HUES6 (cell line): ENCODE data around the gene GRIN1.

ENCODE experiments used
- H3K27ac ChIP-seq: 2 replicates; pipeline ENCODE4 v1.7.0; 2013; ENCODE audit warnings: low read depth, mild to moderate bottlenecking, low read length, inconsistent platforms
- H3K27me3 ChIP-seq: 2 replicates; pipeline ENCODE4 v1.6.1; 2013; ENCODE audit warnings: low read length; ENCODE audit not compliant: control insufficient read depth, insufficient read depth
- H3K36me3 ChIP-seq: 2 replicates; pipeline ENCODE4 v1.6.1; 2013; ENCODE audit warnings: low read length; ENCODE audit not compliant: control insufficient read depth, insufficient read depth
- H3K4me1 ChIP-seq: 2 replicates; pipeline ENCODE4 v1.6.1; 2013; ENCODE audit warnings: low read length; ENCODE audit not compliant: control insufficient read depth, insufficient read depth
- H3K4me3 ChIP-seq: 2 replicates; pipeline ENCODE4 v1.5.1; 2013; ENCODE audit warnings: low read depth, low read length
- H3K9ac ChIP-seq: one replicate; pipeline ENCODE4 v1.6.1; 2013; ENCODE audit warnings: mild to moderate bottlenecking, low read length
- H3K9me3 ChIP-seq: 2 replicates; pipeline ENCODE4 v1.6.1; 2013; ENCODE audit warnings: low read depth, low read length; ENCODE audit not compliant: control insufficient read depth, insufficient read depth

GRIN1 gene

DNA sequence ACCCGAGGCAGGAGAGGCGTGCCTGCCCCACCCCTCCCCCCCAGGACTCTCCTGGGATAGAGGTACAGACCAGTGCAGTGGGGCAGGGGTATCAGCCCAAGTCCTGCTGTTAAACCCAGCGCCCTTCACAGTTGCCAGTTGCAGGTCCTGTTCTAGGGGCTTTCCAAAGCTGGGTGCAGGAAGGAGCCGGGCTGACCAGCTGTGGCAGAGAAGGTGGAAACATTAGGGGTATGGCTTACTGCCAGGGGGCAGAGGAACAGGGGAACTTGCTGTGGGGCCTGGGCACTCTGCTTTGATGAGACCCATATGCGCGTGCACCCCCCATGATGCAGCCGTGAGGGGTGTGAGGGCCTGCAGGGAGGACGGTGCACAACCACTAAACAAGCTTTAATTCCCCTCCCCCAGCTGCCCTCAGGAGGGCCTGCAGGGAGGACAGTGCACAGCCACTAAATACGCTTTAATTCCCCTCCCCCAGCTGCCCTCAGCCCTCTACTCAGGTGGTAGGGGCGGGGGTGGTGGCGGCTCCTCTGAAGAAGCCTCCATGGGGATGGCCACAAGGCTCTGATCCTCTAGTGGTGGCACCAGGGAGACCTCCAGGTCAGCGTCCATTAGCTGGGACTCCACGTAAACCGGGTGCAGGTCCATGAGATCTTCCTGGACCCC, 31.7 kb downstream of the GRIN1 start:
- Histone ChIP-seq H3K36me3 (no peaks in the 10 kb centered on the region), H3K4me3 (no peak overlapping the region), H3K9ac (no peak overlapping the region), H3K4me1 (peaks cover 11% of the 10 kb centered on the region), H3K9me3 (no peaks in the 10 kb centered on the region), H3K27me3 (peaks cover 98% of the 10 kb centered on the region), H3K27ac (no peak overlapping the region)

DNA sequence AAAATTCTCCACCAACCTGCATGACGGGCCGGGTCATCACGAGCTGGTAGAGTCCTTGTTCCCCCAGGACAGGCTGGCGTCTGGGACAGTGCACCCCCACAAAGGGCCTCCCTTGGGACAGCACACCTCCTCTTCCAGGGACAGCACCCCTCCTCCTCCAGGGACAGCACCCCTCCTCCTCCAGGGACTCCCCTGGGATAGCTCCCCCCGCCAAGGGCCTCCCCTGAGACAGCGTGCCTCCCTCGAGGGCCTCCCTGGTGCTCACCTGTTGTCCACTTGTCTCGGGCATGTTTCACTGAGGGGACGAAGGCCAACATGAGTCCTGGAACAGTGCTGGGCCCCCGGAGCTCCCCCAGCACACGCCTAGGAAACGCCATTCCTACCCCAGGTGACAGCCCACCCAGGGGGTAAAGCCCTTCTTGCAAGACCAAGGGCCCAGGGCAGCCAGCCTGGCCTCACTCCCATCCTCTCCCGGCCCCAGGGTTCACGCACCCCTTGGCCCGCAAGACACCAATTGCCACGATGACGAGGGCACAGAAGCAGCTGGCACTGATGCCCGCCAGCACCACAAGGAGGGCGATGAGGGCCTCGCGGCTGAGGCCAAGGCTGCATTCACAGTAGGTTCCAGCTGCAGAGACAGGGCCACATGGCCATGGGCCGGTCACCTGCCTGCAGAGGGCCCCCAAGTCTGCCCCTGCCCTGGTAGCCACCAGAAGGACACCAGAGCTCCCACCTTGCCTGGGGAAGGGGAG, 32.4 kb downstream of the GRIN1 start:
- no peaks in the 10 kb centered on the region for H3K36me3 ChIP-seq
- H3K9me3 ChIP-seq, result no peaks in the 10 kb centered on the region
- H3K4me3 ChIP-seq, result no peak overlapping the region
- no peak overlapping the region for H3K9ac ChIP-seq
- H3K4me1 ChIP-seq, result peaks cover 11% of the 10 kb centered on the region
- no peak overlapping the region for H3K27ac ChIP-seq
- peaks cover 98% of the 10 kb centered on the region for H3K27me3 ChIP-seq

DNA sequence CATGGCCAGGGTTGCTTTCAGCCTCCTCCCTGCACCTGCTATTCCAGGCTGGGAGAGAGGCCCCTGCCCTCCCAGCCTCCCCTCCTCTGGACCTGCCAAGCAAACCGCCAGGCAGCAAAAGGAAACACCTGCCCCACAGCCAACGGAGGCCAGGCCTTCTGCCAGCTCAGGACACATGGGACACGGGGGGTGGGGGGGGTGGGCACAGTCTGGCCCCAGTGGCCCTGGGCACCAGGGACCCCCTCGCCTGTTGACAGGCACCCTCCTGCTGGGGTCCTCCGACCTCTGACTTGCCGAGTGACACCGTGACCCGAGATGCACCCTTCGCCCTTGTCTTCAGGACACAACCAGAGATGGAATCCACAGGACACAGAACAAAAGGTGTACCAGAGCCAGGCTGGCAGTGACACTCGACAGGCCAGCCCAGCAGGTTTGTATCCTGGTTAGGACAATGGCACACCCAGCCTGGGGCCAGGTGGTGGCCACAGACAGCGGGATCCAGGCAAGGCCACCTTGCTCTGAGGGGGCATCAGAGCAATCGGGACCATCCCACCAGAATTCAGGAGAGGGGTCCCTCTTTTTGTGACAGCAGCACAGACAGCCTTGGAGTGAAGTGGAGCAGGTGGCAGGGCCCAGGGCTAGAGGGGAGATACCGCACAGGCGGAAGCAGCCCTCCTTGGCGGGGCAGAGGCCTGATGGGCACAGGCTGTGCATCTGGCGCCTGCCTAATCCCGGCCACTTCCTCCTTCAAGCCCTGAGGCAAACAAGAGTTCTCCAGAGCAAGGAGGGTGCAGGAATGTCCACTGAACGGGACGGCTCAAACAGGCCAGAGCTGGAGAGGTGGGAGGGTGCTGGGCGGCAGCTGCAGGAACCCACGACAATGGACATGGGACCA, 34.2 kb downstream of the GRIN1 start:
- Histone ChIP-seq H3K27ac (no peak overlapping the region), H3K4me1 (peaks cover 11% of the 10 kb centered on the region), H3K9ac (no peak overlapping the region), H3K4me3 (no peak overlapping the region), H3K27me3 (peaks cover 82% of the 10 kb centered on the region), H3K36me3 (peaks cover 4% of the 10 kb centered on the region; the same call in 1 of the 2 replicates), H3K9me3 (no peaks in the 10 kb centered on the region)

DNA sequence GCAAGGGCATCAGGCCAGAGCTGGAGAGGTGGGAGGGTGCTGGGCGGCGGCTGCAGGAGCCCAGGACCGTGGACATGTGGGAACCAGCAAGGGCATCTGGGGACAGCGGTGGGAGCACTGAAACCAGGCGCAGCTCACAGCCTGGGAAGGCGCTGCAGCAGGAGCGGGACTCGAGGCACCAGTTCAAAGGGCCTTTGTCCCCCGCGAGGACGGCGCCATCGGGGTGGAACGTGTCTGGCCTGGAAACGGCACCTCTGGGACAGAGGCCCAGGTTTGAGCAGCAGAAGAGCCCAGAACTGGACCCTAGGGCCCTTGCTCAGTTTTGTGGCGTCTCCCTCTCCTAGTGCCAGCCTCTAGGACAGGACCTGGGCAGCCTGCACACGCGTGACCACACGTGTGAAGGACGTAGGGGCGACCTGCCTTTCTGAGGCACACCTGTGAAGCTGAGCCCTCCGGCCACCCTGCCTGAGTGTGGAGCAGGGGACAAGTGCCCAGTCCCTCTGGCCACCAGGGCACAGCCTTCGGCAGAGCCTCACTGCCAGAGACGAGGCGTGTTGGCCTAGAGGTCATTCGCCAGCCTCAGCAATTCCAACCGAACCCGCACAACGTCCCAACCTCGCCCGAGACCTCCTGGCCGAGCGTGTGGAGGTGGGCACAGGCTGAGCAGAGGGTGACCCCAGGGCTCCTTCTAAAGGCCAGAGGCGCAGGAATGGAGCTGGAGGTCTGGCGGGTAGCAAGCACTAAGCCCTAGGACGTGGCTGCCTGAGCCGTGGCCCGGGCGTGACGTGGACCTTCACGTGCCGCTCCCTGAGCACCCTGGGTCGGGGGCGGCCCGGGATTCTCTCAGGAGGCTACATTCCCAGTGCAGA, 35.1 kb downstream of the GRIN1 start:
- peaks cover 73% of the 10 kb centered on the region for H3K27me3 ChIP-seq
- no peak overlapping the region for H3K27ac ChIP-seq
- H3K9ac ChIP-seq, result no peak overlapping the region

DNA sequence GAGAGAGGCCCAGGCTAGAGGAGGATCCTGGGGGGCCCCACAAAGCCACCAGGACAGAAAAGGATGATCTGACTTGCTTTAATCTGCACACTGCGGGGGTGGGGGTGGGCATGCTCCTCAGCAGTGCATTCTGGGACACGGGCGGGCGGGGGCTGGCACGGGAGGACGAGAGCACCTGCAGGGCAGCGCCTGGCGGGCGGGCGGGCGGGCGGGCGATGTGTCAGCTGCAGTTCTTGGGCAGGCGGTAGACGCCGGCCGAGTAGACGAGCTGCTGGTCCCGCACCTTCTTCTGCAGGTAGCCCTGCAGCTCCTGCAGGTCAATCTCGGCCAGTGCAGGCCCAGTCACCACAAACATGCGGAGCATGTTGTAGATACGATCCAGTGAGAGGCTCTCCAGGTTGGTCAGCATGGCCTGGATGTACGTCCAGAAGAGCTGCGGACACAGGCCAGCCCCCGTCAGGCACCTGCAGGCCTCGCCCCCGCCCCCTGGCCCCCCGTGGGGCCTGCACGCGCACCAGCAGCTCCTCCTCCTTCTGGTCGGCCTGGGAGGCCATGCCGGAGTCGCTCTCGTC, 35.9 kb downstream of the GRIN1 start:
- Histone ChIP-seq H3K9ac (no peak overlapping the region), H3K36me3 (peaks cover 12% of the 10 kb centered on the region), H3K4me1 (peaks cover 11% of the 10 kb centered on the region), H3K9me3 (no peaks in the 10 kb centered on the region), H3K4me3 (no peak overlapping the region), H3K27me3 (peaks cover 65% of the 10 kb centered on the region), H3K27ac (no peak overlapping the region)

More for the DNA sequence above, 35.1 kb downstream of the GRIN1 start:
- no peak overlapping the region for H3K4me3 ChIP-seq
- H3K9me3 ChIP-seq, result no peaks in the 10 kb centered on the region
- H3K4me1 ChIP-seq, result peaks cover 11% of the 10 kb centered on the region
- peaks cover 4% of the 10 kb centered on the region; the same call in 1 of the 2 replicates for H3K36me3 ChIP-seq

DNA sequence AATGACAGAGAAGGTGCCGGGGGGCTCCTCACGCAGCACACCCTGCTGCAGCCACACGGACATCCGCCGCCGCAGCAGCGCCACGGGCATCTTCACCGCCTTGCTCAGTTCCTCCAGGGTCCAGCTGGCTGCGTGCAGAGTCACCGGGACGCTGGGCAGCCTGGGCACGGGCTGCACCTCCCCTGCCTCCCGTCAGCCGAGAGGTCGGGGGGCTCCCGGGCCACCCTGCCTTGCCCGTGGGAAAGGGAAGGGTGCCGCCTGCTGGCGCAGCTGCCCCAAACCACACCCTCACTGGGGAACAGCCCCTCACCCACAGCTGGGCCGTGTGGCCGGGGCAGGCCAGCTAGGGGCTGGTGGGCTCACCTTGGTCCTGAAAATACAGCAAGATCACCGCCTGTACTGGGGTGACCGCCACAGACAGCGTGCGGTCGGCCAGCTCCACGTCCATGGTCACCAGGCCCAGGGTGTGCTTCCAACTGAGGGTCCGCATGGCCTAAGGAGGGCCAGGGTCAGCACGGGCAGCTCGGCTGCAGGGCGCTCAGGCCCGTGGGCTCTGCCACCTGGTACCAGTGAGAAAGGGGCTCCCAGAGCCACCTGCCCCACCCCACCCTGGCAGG, 36.5 kb downstream of the GRIN1 start:
- no peak overlapping the region for H3K9ac ChIP-seq
- H3K36me3 ChIP-seq, result peaks cover 18% of the 10 kb centered on the region
- no peaks in the 10 kb centered on the region for H3K9me3 ChIP-seq
- H3K4me1 ChIP-seq, result peaks cover 6% of the 10 kb centered on the region; the same call in 1 of the 2 replicates
- peaks cover 59% of the 10 kb centered on the region for H3K27me3 ChIP-seq
- H3K4me3 ChIP-seq, result no peak overlapping the region
- H3K27ac ChIP-seq, result no peak overlapping the region

DNA sequence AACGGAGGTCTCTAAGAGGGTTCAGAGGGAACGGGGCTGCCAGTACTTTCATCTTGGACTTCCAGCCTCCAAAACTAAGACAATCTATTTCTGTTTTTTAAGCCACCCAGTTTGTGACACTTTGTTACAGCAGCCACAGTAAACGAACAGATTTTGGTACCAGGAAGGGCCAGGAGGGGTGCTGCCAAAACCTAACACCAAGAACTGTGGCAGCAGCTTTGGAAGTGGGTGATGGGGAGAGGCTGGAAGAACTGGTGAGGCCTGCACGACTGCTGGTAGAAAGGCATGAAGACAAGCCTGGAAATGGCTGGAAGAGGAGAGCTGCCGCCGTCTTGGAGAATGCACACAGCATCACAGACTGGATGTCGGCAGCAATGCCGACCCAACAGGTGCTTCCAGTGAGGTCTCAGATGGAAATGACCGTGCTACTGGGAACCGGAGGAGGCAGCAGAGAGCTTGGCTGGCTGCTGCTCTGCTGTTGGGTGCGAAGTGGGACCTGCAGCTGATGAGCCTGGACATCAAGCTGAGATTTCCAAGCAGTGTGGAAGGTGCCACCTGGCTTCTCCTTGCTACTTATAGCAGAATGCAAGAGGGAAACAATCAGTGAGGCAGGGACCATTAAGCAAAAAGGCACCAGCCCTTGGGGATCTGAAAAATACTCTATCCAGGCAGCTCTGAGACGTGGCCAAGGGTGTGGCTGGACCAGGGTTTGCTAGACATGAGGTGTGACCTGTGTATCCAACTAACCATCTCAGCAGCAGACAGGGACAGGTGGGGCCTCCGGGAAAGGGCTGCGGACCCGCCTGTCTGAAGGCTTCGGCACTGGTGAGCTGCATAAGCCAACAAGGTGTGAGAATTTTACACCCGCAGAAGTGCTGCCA, 37.6 kb downstream of the GRIN1 start:
- H3K9ac ChIP-seq, result no peak overlapping the region
- H3K4me3 ChIP-seq, result no peak overlapping the region
- H3K4me1 ChIP-seq, result 0 out of 2 replicates have a peak, but pooled peaks cover 4% of the 10 kb centered on the region
- peaks cover 27% of the 10 kb centered on the region for H3K36me3 ChIP-seq
- H3K27me3 ChIP-seq, result peaks cover 48% of the 10 kb centered on the region
- H3K27ac ChIP-seq, result no peak overlapping the region
- H3K9me3 ChIP-seq, result no peaks in the 10 kb centered on the region

DNA sequence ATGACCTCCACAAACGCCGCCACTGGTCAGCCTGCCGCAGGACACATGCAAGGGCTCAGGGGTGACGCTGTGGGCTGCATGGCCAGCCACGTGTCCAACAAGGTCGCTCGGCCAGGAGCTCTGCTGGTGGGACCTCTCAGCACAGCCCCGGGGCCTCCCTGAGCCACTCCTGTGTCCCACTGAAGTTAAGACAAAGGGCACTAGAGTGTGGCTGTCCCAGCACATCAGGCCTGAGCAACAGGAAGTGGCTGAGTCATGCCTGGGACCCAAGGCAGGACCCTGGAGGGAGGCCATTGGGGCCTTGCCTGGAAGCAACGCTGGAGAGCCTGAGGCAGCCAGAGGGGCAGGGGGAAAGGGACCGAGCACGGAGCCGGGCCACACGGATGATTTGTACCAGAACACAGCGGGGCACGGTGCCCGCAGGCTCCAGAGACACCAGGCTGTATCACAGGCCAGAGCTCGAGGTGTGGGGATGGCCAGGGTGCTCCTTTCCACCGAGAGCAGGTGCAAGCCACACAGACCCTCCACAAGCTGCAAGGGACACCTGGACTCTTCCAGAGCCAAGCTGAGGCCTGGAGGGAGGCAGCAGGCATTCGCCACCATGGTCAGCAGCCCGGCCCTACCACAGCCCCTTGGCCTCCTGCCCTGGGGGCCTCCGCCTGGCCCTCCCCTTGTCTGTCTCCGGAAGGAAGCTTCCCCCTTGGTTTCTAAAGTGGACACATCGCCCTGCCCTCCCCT, 39.4 kb downstream of the GRIN1 start:
- Histone ChIP-seq H3K36me3 (peaks cover 42% of the 10 kb centered on the region), H3K4me1 (0 out of 2 replicates have a peak, but pooled peaks cover 4% of the 10 kb centered on the region), H3K27ac (no peak overlapping the region), H3K4me3 (no peak overlapping the region), H3K27me3 (peaks cover 30% of the 10 kb centered on the region; the same call in 1 of the 2 replicates), H3K9ac (no peak overlapping the region), H3K9me3 (no peaks in the 10 kb centered on the region)
